GM12891 (cell line): ENCODE results near the gene PSMD4.
"Not testable (repeated sequence)": the region's sequence is repeated elsewhere in the genome, so short reads cannot be mapped to it uniquely, and the experiment has no call there.

Experiments
- DNase-seq: peaks from one replicate; pipeline ENCODE4 v3.0.0; 2011; ENCODE audit warnings: low spot score; ENCODE audit not compliant: insufficient read length
- FAIRE-seq: peaks from 2 replicates; lab custom pipeline; 2011; peaks lifted over from hg19 to GRCh38; lab: Jason Lieb, UNC
- PAX5 ChIP-seq: IDR thresholded peaks from 2 replicates; pipeline ENCODE4 v1.6.1; 2011; ENCODE audit warnings: low read length, moderate library complexity, mild to moderate bottlenecking; ENCODE audit not compliant: insufficient read depth, severe bottlenecking
- POLR2A ChIP-seq: IDR thresholded peaks from 2 replicates; pipeline ENCODE4 v1.6.1; 2011; ENCODE audit warnings: low read depth, low read length, control low read depth
- POLR2AphosphoS5 ChIP-seq: IDR thresholded peaks from 2 replicates; pipeline ENCODE4 v1.6.1; 2011; ENCODE audit warnings: low read depth, low read length, control low read depth
- POU2F2 ChIP-seq: IDR thresholded peaks from 2 replicates; pipeline ENCODE4 v1.6.1; 2011; ENCODE audit warnings: low read depth, mild to moderate bottlenecking, control low read depth, low read length, moderate library complexity
- SPI1 ChIP-seq: IDR thresholded peaks from 2 replicates; pipeline ENCODE4 v1.6.1; 2011; ENCODE audit warnings: low read depth, low read length, control low read depth
- TAF1 ChIP-seq: IDR thresholded peaks from 2 replicates; pipeline ENCODE4 v1.6.1; 2011; ENCODE audit warnings: low read depth, low read length, control low read depth

Gene PSMD4

DNA sequence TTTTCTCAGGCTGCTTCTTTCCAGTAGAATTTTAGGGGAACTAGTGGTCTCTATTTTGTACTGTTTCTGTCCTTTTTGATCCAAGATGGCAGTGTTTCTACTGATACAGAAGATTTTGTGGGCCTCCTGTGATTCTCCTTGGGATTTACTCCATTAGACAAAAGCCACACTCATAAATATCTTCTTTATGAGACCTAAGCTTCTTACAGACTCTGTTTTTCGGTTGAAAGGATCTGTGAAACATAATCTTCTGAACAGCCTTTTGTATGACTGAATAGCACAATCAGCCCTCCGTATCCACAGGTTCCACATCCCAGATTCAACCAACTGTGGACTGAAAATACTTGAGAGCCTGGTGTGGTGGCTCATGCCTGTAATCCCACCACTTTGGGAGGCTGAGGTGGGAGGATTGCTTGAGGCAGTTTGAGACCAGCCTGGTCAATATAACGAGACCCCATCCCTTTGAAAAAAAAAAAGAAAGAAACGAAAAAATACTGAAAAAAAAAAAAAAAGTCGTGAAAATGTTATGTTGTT, 10.8 kb upstream of the PSMD4 start:
- TF ChIP-seq POLR2A (no peak), TAF1 (no peak), POLR2AphosphoS5 (no peak)
- no peak for DNase-seq
- FAIRE-seq: no peak

- DNase-seq (no peak), FAIRE-seq (no peak)
These were observed 7.7 kb upstream of the PSMD4 start for GRCh38 chr1:151246786-151247185.

DNA sequence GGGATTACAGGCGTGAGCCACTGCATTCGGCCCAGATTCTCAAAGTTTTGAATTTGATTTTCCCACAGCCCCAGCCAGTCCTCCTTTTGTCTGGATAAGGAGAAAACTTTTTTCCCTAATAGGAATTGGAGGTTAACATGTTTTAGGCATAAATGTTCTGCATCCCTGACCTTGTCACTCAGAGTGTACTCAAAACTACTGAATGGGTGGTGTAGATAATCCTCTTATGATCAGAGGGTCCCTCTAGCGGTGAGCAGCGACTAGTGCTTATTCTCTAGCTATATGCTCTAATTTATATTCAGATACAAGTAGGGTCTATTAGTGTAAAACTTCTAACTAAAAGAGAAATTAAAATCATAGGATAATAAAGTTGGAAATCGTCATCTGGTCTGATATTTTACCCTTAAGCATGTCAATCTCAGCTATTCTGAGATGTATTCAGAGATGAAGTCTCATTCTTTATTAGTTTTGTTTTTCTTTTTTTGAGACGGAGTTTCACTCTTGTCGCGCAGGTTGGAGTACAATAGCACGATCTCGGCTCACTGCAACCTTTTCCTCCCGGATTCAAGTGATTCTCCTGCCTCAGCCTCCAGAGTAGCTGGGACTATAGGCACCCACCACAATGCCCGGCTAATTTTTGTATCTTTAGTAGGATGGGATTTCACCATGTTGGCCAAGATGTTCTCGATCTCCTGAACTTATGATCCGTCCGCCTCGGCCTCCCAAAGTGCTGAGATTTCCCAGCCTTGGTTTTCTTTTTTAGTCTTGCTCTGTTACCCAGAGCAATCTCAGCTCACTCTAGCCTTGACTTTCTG, 2.7 kb upstream of the PSMD4 start:
- peak; percentile 51 for DNase-seq
- TF ChIP-seq POU2F2 (no peak), PAX5 (peak; percentile 96)
- peak; percentile 55 for FAIRE-seq

More at GRCh38 chr1:151246786-151247185, 7.7 kb upstream of the PSMD4 start:
- TF ChIP-seq SPI1: no peak

- FAIRE-seq (no peak), DNase-seq (no peak)
These were observed 847 bp downstream of the PSMD4 start for GRCh38 chr1:151255381-151255780.

GRCh38 chr1:151259351-151259750, 4.8 kb downstream of the PSMD4 start:
- FAIRE-seq: no peak
- TF ChIP-seq TAF1 (no peak), POLR2A (no peak), PAX5 (no peak), POLR2AphosphoS5 (no peak), SPI1 (no peak), POU2F2 (no peak)
- no peak for DNase-seq

More at GRCh38 chr1:151255381-151255780, 847 bp downstream of the PSMD4 start:
- no peak for TF ChIP-seq POLR2A
- no peak for TF ChIP-seq POLR2AphosphoS5
- no peak for TF ChIP-seq SPI1
- no peak for TF ChIP-seq POU2F2
- TF ChIP-seq TAF1: no peak
- no peak for TF ChIP-seq PAX5

DNA sequence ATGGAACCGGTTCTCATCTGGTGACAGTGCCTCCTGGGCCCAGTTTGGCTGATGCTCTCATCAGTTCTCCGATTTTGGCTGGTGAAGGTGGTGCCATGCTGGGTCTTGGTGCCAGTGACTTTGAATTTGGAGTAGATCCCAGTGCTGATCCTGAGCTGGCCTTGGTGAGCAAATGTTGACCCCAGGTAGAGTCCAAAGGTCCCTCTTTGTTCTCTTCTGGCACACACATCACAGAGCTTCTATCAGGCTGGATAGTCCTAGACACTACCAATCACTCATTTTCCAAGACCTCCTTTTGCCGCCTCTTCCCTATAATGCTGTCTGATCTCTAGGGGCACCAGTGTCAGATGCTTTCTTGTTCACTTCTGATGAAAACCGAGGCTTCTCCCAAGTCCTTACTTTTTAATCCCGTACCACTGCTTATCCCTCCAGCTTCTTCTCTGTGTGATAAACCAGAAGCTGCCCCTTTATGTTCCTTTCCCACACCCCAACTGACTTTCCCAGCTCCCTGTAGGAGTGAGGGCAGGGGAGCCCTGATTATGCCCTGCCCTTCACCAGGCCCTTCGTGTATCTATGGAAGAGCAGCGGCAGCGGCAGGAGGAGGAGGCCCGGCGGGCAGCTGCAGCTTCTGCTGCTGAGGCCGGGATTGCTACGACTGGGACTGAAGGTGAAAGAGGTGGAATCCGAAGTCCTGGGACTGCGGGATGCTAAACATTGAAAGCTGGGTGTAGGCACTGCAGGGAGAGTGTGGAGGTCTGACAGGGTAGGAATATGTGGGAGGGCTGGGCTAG, 11.1 kb downstream of the PSMD4 start:
- no peak for TF ChIP-seq SPI1
- TF ChIP-seq PAX5: no peak
- TF ChIP-seq POU2F2: no peak
- TF ChIP-seq POLR2A: no peak
- no peak for TF ChIP-seq TAF1
- TF ChIP-seq POLR2AphosphoS5: no peak
- no peak for DNase-seq
- no peak for FAIRE-seq

DNA sequence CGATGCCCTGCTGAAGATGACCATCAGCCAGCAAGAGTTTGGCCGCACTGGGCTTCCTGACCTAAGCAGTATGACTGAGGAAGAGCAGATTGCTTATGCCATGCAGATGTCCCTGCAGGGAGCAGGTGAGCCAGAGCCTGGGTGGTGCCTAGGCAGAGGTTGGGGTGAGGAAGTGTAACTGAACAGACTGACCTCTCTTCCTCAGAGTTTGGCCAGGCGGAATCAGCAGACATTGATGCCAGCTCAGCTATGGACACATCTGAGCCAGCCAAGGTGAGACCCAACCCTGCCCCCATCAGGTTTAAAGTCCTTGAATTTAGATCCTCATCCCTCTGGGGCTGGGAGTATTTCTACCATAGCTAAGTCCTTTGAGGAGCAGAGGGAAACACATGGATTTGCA, 11.8 kb downstream of the PSMD4 start:
- DNase-seq (no peak), FAIRE-seq (no peak)
- no peak for TF ChIP-seq POLR2A
- TF ChIP-seq POLR2AphosphoS5: no peak
- TF ChIP-seq SPI1: no peak

DNA sequence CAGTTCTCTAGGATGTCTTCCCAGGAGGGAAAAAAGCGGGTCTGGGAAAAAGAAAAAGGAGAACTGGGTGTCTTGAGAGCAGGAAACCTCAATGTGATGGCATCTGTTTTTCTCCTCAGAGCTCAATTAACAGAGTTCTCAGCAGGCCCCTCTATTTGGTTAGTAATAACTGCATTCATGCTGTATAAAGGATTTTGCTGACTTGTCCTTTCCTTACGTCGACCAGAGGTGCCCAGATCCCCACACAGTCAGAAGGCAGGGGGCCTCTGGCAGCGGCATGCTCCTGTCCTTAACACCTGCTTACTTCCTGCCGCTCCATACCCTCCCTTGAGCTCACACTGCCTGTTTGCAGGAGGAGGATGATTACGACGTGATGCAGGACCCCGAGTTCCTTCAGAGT, 12.3 kb downstream of the PSMD4 start:
- no peak for DNase-seq
- FAIRE-seq: no peak
- TF ChIP-seq POLR2A: no peak
- TF ChIP-seq SPI1: no peak
- TF ChIP-seq TAF1: no peak
- no peak for TF ChIP-seq POU2F2
- no peak for TF ChIP-seq PAX5
- no peak for TF ChIP-seq POLR2AphosphoS5

- DNase-seq: no peak
- TF ChIP-seq POLR2AphosphoS5 (no peak), POLR2A (no peak)
- FAIRE-seq: no peak
These were observed 13.2 kb downstream of the PSMD4 start for GRCh38 chr1:151267760-151268159.

DNA sequence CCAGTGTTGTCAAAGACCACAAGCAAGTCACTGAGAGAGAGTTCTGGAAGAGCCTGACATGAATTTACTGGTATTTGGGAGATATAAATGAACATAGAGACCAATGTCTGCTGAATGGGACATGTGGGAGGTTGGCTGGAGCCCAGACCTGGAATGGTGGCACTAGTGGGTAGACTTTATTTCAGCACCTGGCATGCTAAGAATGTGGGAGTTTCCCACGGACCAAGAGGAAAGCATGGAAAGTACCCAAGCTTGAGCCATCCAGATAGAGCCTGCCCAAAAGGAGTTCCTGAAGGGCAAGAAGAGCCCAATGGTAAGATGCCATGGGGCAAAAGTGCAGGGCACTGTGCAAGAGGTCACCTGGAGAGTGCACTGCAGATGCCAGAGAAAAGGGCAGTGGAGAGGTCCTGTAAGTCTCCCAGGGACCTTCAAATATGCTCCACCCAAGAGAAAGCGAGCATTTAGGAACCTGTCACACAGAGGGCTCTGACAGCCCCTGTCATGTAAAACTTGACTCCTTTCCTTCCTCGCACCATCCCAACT, 19.5 kb downstream of the PSMD4 start:
- TF ChIP-seq SPI1: no peak
- TF ChIP-seq POLR2A: no peak
- TF ChIP-seq TAF1: no peak
- no peak for DNase-seq

GRCh38 chr1:151275341-151275740, 20.8 kb downstream of the PSMD4 start:
- FAIRE-seq, DNase-seq: not testable (repeated sequence)

More for the DNA sequence above, 19.5 kb downstream of the PSMD4 start:
- FAIRE-seq: no peak
